Measurements from ENCODE around the gene JMJD4.

The JMJD4 gene

DNA sequence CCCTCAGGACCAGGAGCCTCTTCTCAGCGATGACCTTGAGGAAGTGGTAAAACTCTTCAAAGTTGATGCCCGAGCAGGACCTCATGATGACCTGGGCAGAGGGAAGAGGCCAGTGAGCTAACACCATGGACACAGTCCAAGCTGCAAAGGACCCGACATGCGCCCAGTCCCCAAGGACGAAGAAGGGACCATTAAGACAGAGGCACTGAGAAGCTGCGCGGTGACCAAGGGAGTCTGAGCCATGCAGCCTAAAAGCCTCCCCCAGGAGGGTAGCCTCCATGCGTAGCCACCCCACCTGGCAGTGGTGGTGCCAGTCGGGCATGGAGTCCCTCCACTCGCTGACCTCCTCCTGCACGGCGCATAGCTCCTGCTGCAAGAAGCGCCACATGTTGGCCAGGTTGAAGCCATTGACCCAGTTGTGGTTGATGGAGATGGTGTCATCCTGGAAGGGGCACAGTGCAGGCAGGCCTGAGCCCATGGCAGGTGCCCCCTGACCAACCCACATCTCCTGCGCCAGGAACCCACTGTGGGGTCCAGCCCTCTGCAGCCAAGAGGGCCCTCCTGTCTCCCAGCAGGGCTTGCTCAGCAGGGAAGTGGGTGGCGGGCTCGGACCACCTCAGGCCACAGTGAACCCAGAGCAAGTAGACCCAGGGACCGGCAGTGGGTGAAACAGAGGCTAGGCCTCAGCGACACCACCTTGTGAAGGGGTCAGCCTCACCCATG, 2.4 kb downstream of the JMJD4 start:
- Histone ChIP-seq H3K9me3 (ENCODE audit: control insufficient read depth, low read length) (no peaks in the 10 kb centered on the region), H3K9ac (ENCODE audit: low read length) (no peak overlapping the region), H3K4me3 (ENCODE audit: low read length) (no peak overlapping the region), H3K4me1 (ENCODE audit: control insufficient read depth, insufficient read depth, low read length) (peaks cover 32% of the 10 kb centered on the region), H3K27me3 (ENCODE audit: control insufficient read depth, insufficient read depth, low read length) (no peaks in the 10 kb centered on the region), H3K36me3 (ENCODE audit: control insufficient read depth, insufficient read depth, low read length) (no peaks in the 10 kb centered on the region)

DNA sequence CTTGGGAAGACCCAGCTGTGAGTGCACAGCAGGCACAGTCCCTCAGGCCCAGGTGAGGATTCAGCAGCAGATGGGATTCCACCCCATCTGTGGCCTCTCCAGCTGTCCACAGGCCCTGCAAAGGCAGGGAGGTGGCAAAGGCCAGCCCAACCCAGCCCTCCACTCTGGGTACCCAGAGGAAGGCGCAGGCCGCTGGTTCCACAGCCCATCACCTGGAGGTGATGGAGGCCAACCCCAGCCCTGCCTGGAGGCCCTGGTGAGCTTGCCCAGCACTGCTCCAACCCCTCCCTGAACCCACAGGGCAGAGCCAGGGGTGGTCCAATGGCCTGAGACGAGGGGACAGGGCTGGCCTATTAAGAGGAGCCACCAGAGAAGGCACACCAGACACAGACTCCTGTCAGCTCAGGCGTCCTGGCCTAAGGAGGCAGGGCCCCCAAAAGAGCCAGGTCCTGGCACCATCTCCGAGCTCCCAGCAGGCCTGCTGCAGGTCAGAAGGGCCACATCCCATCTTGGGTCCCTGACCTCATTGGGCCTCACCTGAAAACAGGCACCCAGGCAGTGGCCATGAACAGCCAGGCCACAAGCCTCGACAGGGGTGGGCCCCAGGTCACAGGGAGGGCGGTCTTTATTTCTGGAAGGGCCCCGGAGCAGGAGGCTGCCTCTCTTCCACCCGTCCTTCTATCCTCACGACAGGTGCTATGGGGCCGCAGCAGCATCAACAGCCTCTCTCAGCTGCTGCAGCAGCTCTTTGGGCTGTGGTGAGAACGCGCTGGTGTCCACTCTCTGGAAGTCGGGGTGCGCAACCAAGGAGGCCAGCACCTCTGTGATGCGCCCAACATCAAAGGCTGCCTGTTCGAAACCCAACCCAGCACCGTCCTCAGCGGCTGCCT, 3.2 kb downstream of the JMJD4 start:
- no peak overlapping the region for H3K9ac ChIP-seq (ENCODE audit: low read length)
- no peaks in the 10 kb centered on the region for H3K27me3 ChIP-seq (ENCODE audit: control insufficient read depth, insufficient read depth, low read length)
- H3K4me1 ChIP-seq (ENCODE audit: control insufficient read depth, insufficient read depth, low read length), result peaks cover 34% of the 10 kb centered on the region
- H3K9me3 ChIP-seq (ENCODE audit: control insufficient read depth, low read length), result no peaks in the 10 kb centered on the region
- H3K36me3 ChIP-seq (ENCODE audit: control insufficient read depth, insufficient read depth, low read length), result no peaks in the 10 kb centered on the region
- H3K4me3 ChIP-seq (ENCODE audit: low read length), result no peak overlapping the region

DNA sequence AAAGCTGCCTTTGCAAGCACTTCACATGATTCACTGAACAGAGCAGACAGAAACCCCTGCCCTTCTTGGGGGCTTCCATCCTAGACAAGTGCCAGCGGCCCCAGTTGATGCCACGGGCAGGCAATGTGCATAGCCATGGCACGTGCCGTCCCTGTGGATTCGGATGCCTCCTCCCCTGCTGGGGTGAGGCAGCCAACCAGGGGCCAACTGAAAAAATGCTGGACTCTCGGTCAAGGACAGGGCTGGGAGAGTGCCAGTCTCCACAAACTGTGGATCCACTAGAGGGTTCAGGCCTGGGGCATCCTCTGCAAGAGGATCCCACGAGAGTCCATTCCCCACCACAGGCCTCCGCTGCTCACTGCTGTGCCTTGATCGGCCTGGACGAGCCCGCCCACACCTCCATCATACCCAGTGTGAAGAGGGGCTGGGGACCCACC, 3.8 kb downstream of the JMJD4 start:
- H3K9ac ChIP-seq (ENCODE audit: low read length), result no peak overlapping the region

DNA sequence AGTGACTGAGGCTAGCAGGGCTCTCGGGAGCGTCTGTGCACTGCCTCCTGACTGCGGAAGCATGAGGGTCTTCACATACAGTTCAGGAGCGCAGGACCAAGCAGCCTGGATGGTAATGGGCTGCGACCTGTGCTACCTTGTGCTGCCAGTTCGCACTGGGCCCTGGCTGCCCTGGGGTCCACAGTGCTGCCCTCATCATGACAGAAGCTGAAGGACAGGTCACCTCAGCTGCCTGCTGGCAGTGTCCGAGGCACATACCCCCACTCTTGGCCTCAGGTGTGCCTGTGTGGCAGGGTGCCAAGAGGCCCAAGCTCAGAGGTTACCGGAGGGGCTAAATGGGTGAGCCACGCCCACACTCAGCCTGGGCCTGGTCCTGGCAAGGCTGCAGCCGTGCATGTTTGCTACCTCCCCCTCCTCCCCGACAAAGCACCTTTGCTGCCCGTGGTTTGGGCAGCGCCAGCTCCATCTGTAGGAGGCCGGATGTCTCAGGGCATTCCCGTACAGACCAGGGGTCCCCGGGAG, 4.4 kb downstream of the JMJD4 start:
- Histone ChIP-seq H3K9ac (ENCODE audit: low read length) (no peak overlapping the region), H3K4me1 (ENCODE audit: control insufficient read depth, insufficient read depth, low read length) (peaks cover 28% of the 10 kb centered on the region), H3K27me3 (ENCODE audit: control insufficient read depth, insufficient read depth, low read length) (no peaks in the 10 kb centered on the region), H3K4me3 (ENCODE audit: low read length) (no peak overlapping the region), H3K9me3 (ENCODE audit: control insufficient read depth, low read length) (no peaks in the 10 kb centered on the region), H3K36me3 (ENCODE audit: control insufficient read depth, insufficient read depth, low read length) (no peaks in the 10 kb centered on the region)

More for the DNA sequence above, 3.8 kb downstream of the JMJD4 start:
- no peaks in the 10 kb centered on the region for H3K9me3 ChIP-seq (ENCODE audit: control insufficient read depth, low read length)
- no peak overlapping the region for H3K4me3 ChIP-seq (ENCODE audit: low read length)
- peaks cover 34% of the 10 kb centered on the region for H3K4me1 ChIP-seq (ENCODE audit: control insufficient read depth, insufficient read depth, low read length)
- no peaks in the 10 kb centered on the region for H3K36me3 ChIP-seq (ENCODE audit: control insufficient read depth, insufficient read depth, low read length)
- H3K27me3 ChIP-seq (ENCODE audit: control insufficient read depth, insufficient read depth, low read length), result no peaks in the 10 kb centered on the region

- Histone ChIP-seq H3K27me3 (ENCODE audit: control insufficient read depth, insufficient read depth, low read length) (no peaks in the 10 kb centered on the region), H3K36me3 (ENCODE audit: control insufficient read depth, insufficient read depth, low read length) (no peaks in the 10 kb centered on the region), H3K9me3 (ENCODE audit: control insufficient read depth, low read length) (no peaks in the 10 kb centered on the region), H3K4me3 (ENCODE audit: low read length) (no peak overlapping the region), H3K9ac (ENCODE audit: low read length) (no peak overlapping the region), H3K4me1 (ENCODE audit: control insufficient read depth, insufficient read depth, low read length) (peaks cover 27% of the 10 kb centered on the region)
Measured at GRCh38 chr1:227729881-227730629, 5.0 kb downstream of the JMJD4 start.

- H3K9me3 ChIP-seq (ENCODE audit: control insufficient read depth, low read length), result no peaks in the 10 kb centered on the region
- no peaks in the 10 kb centered on the region for H3K36me3 ChIP-seq (ENCODE audit: control insufficient read depth, insufficient read depth, low read length)
- no peaks in the 10 kb centered on the region for H3K27me3 ChIP-seq (ENCODE audit: control insufficient read depth, insufficient read depth, low read length)
- peaks cover 24% of the 10 kb centered on the region for H3K4me1 ChIP-seq (ENCODE audit: control insufficient read depth, insufficient read depth, low read length)
- H3K4me3 ChIP-seq (ENCODE audit: low read length), result no peak overlapping the region
- H3K9ac ChIP-seq (ENCODE audit: low read length), result peak overlapping the region; percentile 56
Measured at GRCh38 chr1:227729144-227729880, 5.8 kb downstream of the JMJD4 start.

- Histone ChIP-seq H3K4me3 (ENCODE audit: low read length) (no peak overlapping the region), H3K36me3 (ENCODE audit: control insufficient read depth, insufficient read depth, low read length) (no peaks in the 10 kb centered on the region), H3K9ac (ENCODE audit: low read length) (peak overlapping the region; percentile 56), H3K9me3 (ENCODE audit: control insufficient read depth, low read length) (no peaks in the 10 kb centered on the region), H3K27me3 (ENCODE audit: control insufficient read depth, insufficient read depth, low read length) (no peaks in the 10 kb centered on the region), H3K4me1 (ENCODE audit: control insufficient read depth, insufficient read depth, low read length) (peaks cover 20% of the 10 kb centered on the region)
Measured at GRCh38 chr1:227728892-227729143, 6.3 kb downstream of the JMJD4 start.

- Histone ChIP-seq H3K4me3 (ENCODE audit: low read length) (no peak overlapping the region), H3K27me3 (ENCODE audit: control insufficient read depth, insufficient read depth, low read length) (no peaks in the 10 kb centered on the region), H3K9me3 (ENCODE audit: control insufficient read depth, low read length) (no peaks in the 10 kb centered on the region), H3K9ac (ENCODE audit: low read length) (peak overlapping the region; percentile 56), H3K4me1 (ENCODE audit: control insufficient read depth, insufficient read depth, low read length) (peaks cover 19% of the 10 kb centered on the region), H3K36me3 (ENCODE audit: control insufficient read depth, insufficient read depth, low read length) (no peaks in the 10 kb centered on the region)
Measured at GRCh38 chr1:227728059-227728891, 6.8 kb downstream of the JMJD4 start.

GRCh38 chr1:227726924-227727599, 8.0 kb downstream of the JMJD4 start:
- H3K4me1 ChIP-seq (ENCODE audit: control insufficient read depth, insufficient read depth, low read length), result peaks cover 19% of the 10 kb centered on the region
- H3K9ac ChIP-seq (ENCODE audit: low read length), result no peak overlapping the region
- H3K36me3 ChIP-seq (ENCODE audit: control insufficient read depth, insufficient read depth, low read length), result no peaks in the 10 kb centered on the region
- no peak overlapping the region for H3K4me3 ChIP-seq (ENCODE audit: low read length)
- H3K27me3 ChIP-seq (ENCODE audit: control insufficient read depth, insufficient read depth, low read length), result no peaks in the 10 kb centered on the region
- no peaks in the 10 kb centered on the region for H3K9me3 ChIP-seq (ENCODE audit: control insufficient read depth, low read length)

DNA sequence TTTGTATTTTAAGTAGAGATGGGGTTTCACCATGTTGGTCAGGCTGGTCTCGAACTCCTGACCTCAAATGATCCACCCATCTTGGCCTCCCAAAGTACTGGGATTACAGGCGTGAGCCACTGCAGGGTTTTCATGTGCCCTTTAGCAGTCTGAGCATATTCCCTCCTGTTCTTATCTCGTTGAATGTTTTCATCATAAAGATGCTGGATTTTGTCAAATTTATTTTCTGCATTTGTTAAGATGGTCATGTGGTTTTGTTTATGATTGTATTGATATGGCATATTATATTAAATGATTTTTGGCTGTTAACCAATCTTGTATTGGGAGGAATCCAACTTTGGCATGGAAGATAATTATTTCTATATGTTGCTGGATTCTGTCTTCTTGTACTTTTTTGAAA, 8.8 kb downstream of the JMJD4 start:
- H3K36me3 ChIP-seq (ENCODE audit: control insufficient read depth, insufficient read depth, low read length), result no peaks in the 10 kb centered on the region
- no peak overlapping the region for H3K4me3 ChIP-seq (ENCODE audit: low read length)
- no peak overlapping the region for H3K9ac ChIP-seq (ENCODE audit: low read length)
- peaks cover 19% of the 10 kb centered on the region for H3K4me1 ChIP-seq (ENCODE audit: control insufficient read depth, insufficient read depth, low read length)
- no peaks in the 10 kb centered on the region for H3K27me3 ChIP-seq (ENCODE audit: control insufficient read depth, insufficient read depth, low read length)
- no peaks in the 10 kb centered on the region for H3K9me3 ChIP-seq (ENCODE audit: control insufficient read depth, low read length)
